Coronary artery (tissue), 2 donors: ENCODE measurements around the gene RAB3GAP2.
"Not testable (repeated sequence)": the region's sequence is repeated elsewhere in the genome, so short reads cannot be mapped to it uniquely, and the experiment has no call there.

Experiments used
- DNase-seq: peaks from one replicate; pipeline ENCODE4 v3.0.0-alpha.2; 2017; ENCODE audit warnings: low spot score
- H3K27ac ChIP-seq, 2 donors: fragments of 200-600 bp; sonication (generic); one replicate each; pipeline ENCODE4 v1.5.1; 2016 to 2019
- H3K4me3 ChIP-seq: fragments of 200-600 bp; sonication (generic); 2 replicates; pipeline ENCODE4 v1.5.1; 2016; ENCODE audit warnings: mild to moderate bottlenecking, moderate library complexity
- CTCF ChIP-seq: fragments of 200-600 bp; sonication (generic); IDR thresholded peaks from one replicate; pipeline ENCODE4 v1.5.1; 2019; ENCODE audit warnings: antibody characterized with exemption

The RAB3GAP2 gene

GRCh38 chr1:220239213-220239612 is 33.0 kb downstream of the RAB3GAP2 start:
- H3K27ac ChIP-seq, result no peak overlapping the region
- DNase-seq, result no peak
- H3K4me3 ChIP-seq, result no peak overlapping the region
- no peak for TF ChIP-seq CTCF

- H3K27ac ChIP-seq, DNase-seq, H3K4me3 ChIP-seq: not testable (repeated sequence)
Measured at GRCh38 chr1:220236278-220236677, 36.0 kb downstream of the RAB3GAP2 start.

- Histone ChIP-seq H3K4me3 (no peak overlapping the region), H3K27ac (no peak overlapping the region)
- TF ChIP-seq CTCF, result no peak
- no peak for DNase-seq
Measured at GRCh38 chr1:220235462-220235861, 36.8 kb downstream of the RAB3GAP2 start.

- no peak overlapping the region for H3K27ac ChIP-seq
- H3K4me3 ChIP-seq, result no peak overlapping the region
- no peak for TF ChIP-seq CTCF
- no peak for DNase-seq
Measured at GRCh38 chr1:220233927-220234326, 38.3 kb downstream of the RAB3GAP2 start.

GRCh38 chr1:220229771-220230170 is 42.5 kb downstream of the RAB3GAP2 start:
- TF ChIP-seq CTCF, result no peak
- Histone ChIP-seq H3K4me3 (no peak overlapping the region), H3K27ac (no peak overlapping the region)
- no peak for DNase-seq

- DNase-seq, result no peak
- Histone ChIP-seq H3K4me3 (no peak overlapping the region), H3K27ac (no peak overlapping the region)
- no peak for TF ChIP-seq CTCF
Measured at GRCh38 chr1:220227393-220227792, 44.9 kb downstream of the RAB3GAP2 start.

GRCh38 chr1:220226752-220227151 is 45.5 kb downstream of the RAB3GAP2 start:
- TF ChIP-seq CTCF, result no peak

GRCh38 chr1:220225957-220226356 is 46.3 kb downstream of the RAB3GAP2 start:
- Histone ChIP-seq H3K27ac (no peak overlapping the region), H3K4me3 (no peak overlapping the region)
- DNase-seq, result no peak
- no peak for TF ChIP-seq CTCF

More at GRCh38 chr1:220226752-220227151, 45.5 kb downstream of the RAB3GAP2 start:
- DNase-seq, result no peak
- Histone ChIP-seq H3K27ac (no peak overlapping the region), H3K4me3 (no peak overlapping the region)
